HepG2 (cell line): Measurements from ENCODE around the gene NECTIN2. TPM values are rescaled to one million over a fixed set of nuclear protein-coding genes. Genes with fewer than 3 reads are reported as not detected.

Experiments used
- FOSL2 ChIP-seq: sonication (generic); formaldehyde crosslinking; IDR thresholded peaks from 2 replicates; pipeline ENCODE4 v1.4.0; 2020; ENCODE audit warnings: missing genetic modification reagents
- FOXP1 ChIP-seq, 2 experiments: fragments of 450-650 bp in 1 of 2; IDR thresholded peaks; 2 replicates each; pipeline ENCODE4 v1.6.1; 2017 to 2018; ENCODE audit warnings: antibody characterized with exemption in 1 of 2
- GABPA ChIP-seq, 2 experiments: IDR thresholded peaks; 2 replicates each; pipeline ENCODE4 v1.6.1; 2011 to 2016; ENCODE audit warnings: low read depth in 2 of 2, low read length in 1 of 2, missing biosample characterization in 1 of 2, missing genetic modification characterization in 1 of 2
- KDM1A ChIP-seq: IDR thresholded peaks from 2 replicates; pipeline ENCODE4 v1.6.1; 2016; ENCODE audit warnings: missing compliant biosample characterization
- NCOA1 ChIP-seq: sonication (generic); formaldehyde crosslinking; IDR thresholded peaks from 2 replicates; pipeline ENCODE4 v1.9.0; 2021; ENCODE audit warnings: missing genetic modification reagents
- NFAT5 ChIP-seq: sonication (generic); formaldehyde crosslinking; IDR thresholded peaks from 2 replicates; pipeline ENCODE4 v1.4.0; 2020; ENCODE audit warnings: missing genetic modification reagents
- NR2F2 ChIP-seq: IDR thresholded peaks from 2 replicates; pipeline ENCODE4 v1.6.1; 2012; ENCODE audit warnings: low read depth, inconsistent platforms, borderline replicate concordance
- POLR2G ChIP-seq: fragments of 200-400 bp; formaldehyde crosslinking; IDR thresholded peaks from 2 replicates; pipeline ENCODE4 v1.6.1; 2018; ENCODE audit warnings: mild to moderate bottlenecking, low read depth, low read length, moderate library complexity
- SOX6 ChIP-seq, 2 experiments: fragments of 450-650 bp in 1 of 2; sonication (generic) in 1 of 2; formaldehyde crosslinking in 1 of 2; IDR thresholded peaks; 2 replicates each; pipeline versions ENCODE4 v1.4.0 to v1.6.1; 2017 to 2020; ENCODE audit warnings: antibody characterized with exemption in 1 of 2, mild to moderate bottlenecking in 1 of 2, missing genetic modification reagents in 1 of 2
- TBL1XR1 ChIP-seq: fragments of 150-350 bp; IDR thresholded peaks from 2 replicates; pipeline ENCODE4 v1.6.1; 2014; ENCODE audit warnings: borderline replicate concordance, low read length; ENCODE audit not compliant: partially characterized antibody
- ZBTB7A ChIP-seq: sonication (generic); formaldehyde crosslinking; IDR thresholded peaks from 2 replicates; pipeline ENCODE4 v1.8.0; 2022; ENCODE audit warnings: mild to moderate bottlenecking, missing genetic modification reagents
- ZNF12 ChIP-seq: sonication (generic); formaldehyde crosslinking; IDR thresholded peaks from 2 replicates; pipeline ENCODE4 v1.5.0; 2020; ENCODE audit warnings: missing genetic modification reagents
- ZNF274 ChIP-seq: sonication (generic); formaldehyde crosslinking; IDR thresholded peaks from 2 replicates; pipeline ENCODE4 v1.5.1; 2020; ENCODE audit warnings: mild to moderate bottlenecking, missing genetic modification reagents
- polyA plus RNA-seq, 8 experiments: library from polyadenylated mRNA; depleted of rRNA in 3 of 8; stranded (reverse) in 7 of 8; unstranded in 1 of 8; fragments of >200 nt; fragmentation: Illumina TruSeq in 4 of 8; extraction: Trizol in 4 of 8; gene quantifications; 2 replicates each; pipeline versions ENCODE4 v1.2.1 to v1.2.3, GENCODE V29; 2011 to 2016; ENCODE audit warnings: low read depth in 4 of 8, missing spikeins in 1 of 8, mixed read lengths in 1 of 8; ENCODE audit not compliant: insufficient read depth in 1 of 8
- total RNA-seq, 5 experiments: library from RNA; depleted of rRNA; stranded (reverse); fragments of >200 nt; fragmentation: Illumina TruSeq; extraction: Trizol; gene quantifications; 2 replicates each; pipeline ENCODE4 v1.2.3, GENCODE V29; 2016; ENCODE audit warnings: low read depth in 1 of 5
- TF ChIP-seq, protein P1 (sequence below): sonication (generic); formaldehyde crosslinking; IDR thresholded peaks from 2 replicates; pipeline ENCODE4 v1.5.1; 2020; ENCODE audit warnings: mild to moderate bottlenecking, missing genetic modification reagents, moderate library complexity
- TF ChIP-seq, protein P2 (sequence below): sonication (generic); formaldehyde crosslinking; conservative IDR thresholded peaks from 2 replicates; pipeline ENCODE4 v1.4.0; 2020; ENCODE audit warnings: mild to moderate bottlenecking, missing genetic modification reagents, moderate library complexity
- TF ChIP-seq, protein P3 (sequence below): IDR thresholded peaks from 2 replicates; pipeline ENCODE4 v1.6.1; 2016; ENCODE audit warnings: low read depth

Gene NECTIN2
- total and polyA plus RNA-seq, 2 of the 13 experiments (the other 11 are each of a cell fraction or from before 2014, with no cell fraction given) = 75.4 to 114 TPM

- TF ChIP-seq ZBTB7A = peak; percentile 88
- TF ChIP-seq ZNF12 (CRISPR knock-in tag) = peak; percentile 14; the same call in 1 of the 2 replicates
- TF ChIP-seq TBL1XR1 = peak; percentile 86
- TF ChIP-seq ZNF274 (CRISPR knock-in tag) = no peak
- TF ChIP-seq NCOA1 (CRISPR knock-in tag) = no peak
- no peak for TF ChIP-seq SOX6 (IDR thresholded peaks at IDR 0.05)
- peak; percentile 84 for TF ChIP-seq SOX6 (CRISPR knock-in tag; IDR thresholded peaks at IDR 0.05)
- TF ChIP-seq, protein P1, sequence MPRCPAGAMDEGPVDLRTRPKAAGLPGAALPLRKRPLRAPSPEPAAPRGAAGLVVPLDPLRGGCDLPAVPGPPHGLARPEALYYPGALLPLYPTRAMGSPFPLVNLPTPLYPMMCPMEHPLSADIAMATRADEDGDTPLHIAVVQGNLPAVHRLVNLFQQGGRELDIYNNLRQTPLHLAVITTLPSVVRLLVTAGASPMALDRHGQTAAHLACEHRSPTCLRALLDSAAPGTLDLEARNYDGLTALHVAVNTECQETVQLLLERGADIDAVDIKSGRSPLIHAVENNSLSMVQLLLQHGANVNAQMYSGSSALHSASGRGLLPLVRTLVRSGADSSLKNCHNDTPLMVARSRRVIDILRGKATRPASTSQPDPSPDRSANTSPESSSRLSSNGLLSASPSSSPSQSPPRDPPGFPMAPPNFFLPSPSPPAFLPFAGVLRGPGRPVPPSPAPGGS (CRISPR knock-in tag) = no peak
- no peak for TF ChIP-seq POLR2G
- TF ChIP-seq KDM1A (CRISPR knock-in tag) = 0 out of 2 replicates have a peak, but pooled peaks have one; percentile 9
- peak; percentile 73; the same call in 1 of the 2 replicates for TF ChIP-seq NR2F2
- TF ChIP-seq FOSL2 (CRISPR knock-in tag) = peak; percentile 89
- TF ChIP-seq NFAT5 (CRISPR knock-in tag) = 0 out of 2 replicates have a peak, but pooled peaks have one; percentile 32
- TF ChIP-seq, protein P2, sequence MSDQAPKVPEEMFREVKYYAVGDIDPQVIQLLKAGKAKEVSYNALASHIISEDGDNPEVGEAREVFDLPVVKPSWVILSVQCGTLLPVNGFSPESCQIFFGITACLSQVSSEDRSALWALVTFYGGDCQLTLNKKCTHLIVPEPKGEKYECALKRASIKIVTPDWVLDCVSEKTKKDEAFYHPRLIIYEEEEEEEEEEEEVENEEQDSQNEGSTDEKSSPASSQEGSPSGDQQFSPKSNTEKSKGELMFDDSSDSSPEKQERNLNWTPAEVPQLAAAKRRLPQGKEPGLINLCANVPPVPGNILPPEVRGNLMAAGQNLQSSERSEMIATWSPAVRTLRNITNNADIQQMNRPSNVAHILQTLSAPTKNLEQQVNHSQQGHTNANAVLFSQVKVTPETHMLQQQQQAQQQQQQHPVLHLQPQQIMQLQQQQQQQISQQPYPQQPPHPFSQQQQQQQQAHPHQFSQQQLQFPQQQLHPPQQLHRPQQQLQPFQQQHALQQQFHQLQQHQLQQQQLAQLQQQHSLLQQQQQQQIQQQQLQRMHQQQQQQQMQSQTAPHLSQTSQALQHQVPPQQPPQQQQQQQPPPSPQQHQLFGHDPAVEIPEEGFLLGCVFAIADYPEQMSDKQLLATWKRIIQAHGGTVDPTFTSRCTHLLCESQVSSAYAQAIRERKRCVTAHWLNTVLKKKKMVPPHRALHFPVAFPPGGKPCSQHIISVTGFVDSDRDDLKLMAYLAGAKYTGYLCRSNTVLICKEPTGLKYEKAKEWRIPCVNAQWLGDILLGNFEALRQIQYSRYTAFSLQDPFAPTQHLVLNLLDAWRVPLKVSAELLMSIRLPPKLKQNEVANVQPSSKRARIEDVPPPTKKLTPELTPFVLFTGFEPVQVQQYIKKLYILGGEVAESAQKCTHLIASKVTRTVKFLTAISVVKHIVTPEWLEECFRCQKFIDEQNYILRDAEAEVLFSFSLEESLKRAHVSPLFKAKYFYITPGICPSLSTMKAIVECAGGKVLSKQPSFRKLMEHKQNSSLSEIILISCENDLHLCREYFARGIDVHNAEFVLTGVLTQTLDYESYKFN (CRISPR knock-in tag) = peak; percentile 83
- TF ChIP-seq, protein P3, sequence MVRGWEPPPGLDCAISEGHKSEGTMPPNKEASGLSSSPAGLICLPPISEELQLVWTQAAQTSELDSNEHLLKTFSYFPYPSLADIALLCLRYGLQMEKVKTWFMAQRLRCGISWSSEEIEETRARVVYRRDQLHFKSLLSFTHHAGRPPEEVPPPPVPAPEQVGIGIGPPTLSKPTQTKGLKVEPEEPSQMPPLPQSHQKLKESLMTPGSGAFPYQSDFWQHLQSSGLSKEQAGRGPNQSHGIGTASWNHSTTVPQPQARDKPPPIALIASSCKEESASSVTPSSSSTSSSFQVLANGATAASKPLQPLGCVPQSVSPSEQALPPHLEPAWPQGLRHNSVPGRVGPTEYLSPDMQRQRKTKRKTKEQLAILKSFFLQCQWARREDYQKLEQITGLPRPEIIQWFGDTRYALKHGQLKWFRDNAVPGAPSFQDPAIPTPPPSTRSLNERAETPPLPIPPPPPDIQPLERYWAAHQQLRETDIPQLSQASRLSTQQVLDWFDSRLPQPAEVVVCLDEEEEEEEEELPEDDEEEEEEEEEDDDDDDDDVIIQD (CRISPR knock-in tag) = 0 out of 2 replicates have a peak, but pooled peaks have one; percentile 26
- no peak for TF ChIP-seq FOXP1 (IDR thresholded peaks at IDR 0.05)
- TF ChIP-seq FOXP1 (CRISPR knock-in tag; IDR thresholded peaks at IDR 0.05) = peak; percentile 65
- no peak for TF ChIP-seq GABPA (IDR thresholded peaks at IDR 0.05; ENCODE audit: low read depth, low read length)
- TF ChIP-seq GABPA (CRISPR knock-in tag; IDR thresholded peaks at IDR 0.05; ENCODE audit: low read depth) = peak; percentile 30; the same call in 1 of the 2 replicates
Observed at GRCh38 chr19:44912854-44913253, 66.8 kb downstream of the NECTIN2 start (continued).
